BLaER1 (cell line): Measurements from ENCODE around the gene ZNF491.
"Not testable (repeated sequence)": the region's sequence is repeated elsewhere in the genome, so short reads cannot be mapped to it uniquely, and the experiment has no call there.

Source experiments
- H3K27ac ChIP-seq: shearing (Covaris generic); formaldehyde crosslinking; 2 replicates; pipeline ENCODE4 v1.8.1; 2022
- H3K27me3 ChIP-seq: shearing (Covaris generic); formaldehyde crosslinking; 2 replicates; pipeline ENCODE4 v1.8.1; 2022
- H3K36me3 ChIP-seq: shearing (Covaris generic); formaldehyde crosslinking; 2 replicates; pipeline ENCODE4 v1.8.1; 2022
- H3K4me1 ChIP-seq: shearing (Covaris generic); formaldehyde crosslinking; 2 replicates; pipeline ENCODE4 v1.8.1; 2022
- H3K4me2 ChIP-seq: shearing (Covaris generic); formaldehyde crosslinking; 2 replicates; pipeline ENCODE4 v1.8.1; 2022
- H3K4me3 ChIP-seq: shearing (Covaris generic); formaldehyde crosslinking; 2 replicates; pipeline ENCODE4 v1.8.1; 2022
- H3K9ac ChIP-seq: shearing (Covaris generic); formaldehyde crosslinking; 2 replicates; pipeline ENCODE4 v1.8.1; 2022
- H3K9me3 ChIP-seq: shearing (Covaris generic); formaldehyde crosslinking; 2 replicates; pipeline ENCODE4 v1.8.1; 2022
- H4K20me1 ChIP-seq: shearing (Covaris generic); formaldehyde crosslinking; 2 replicates; pipeline ENCODE4 v1.8.1; 2022
- Cebpa-rat ChIP-seq: shearing (Covaris generic); IDR thresholded peaks from 2 replicates; pipeline ENCODE4 v1.8.1; 2022

Gene ZNF491

GRCh38 chr19:11797491-11797890 lies 832 bp upstream of the ZNF491 start:
- Histone ChIP-seq H3K36me3 (peaks cover 7% of the 10 kb centered on the region), H3K27me3 (no peaks in the 10 kb centered on the region), H3K27ac (peak overlapping the region; percentile 89; the same call in 1 of the 2 replicates), H3K4me2 (peak overlapping the region; percentile 85), H3K9me3 (peaks cover 29% of the 10 kb centered on the region), H3K4me1 (peaks cover 28% of the 10 kb centered on the region), H3K4me3 (peak overlapping the region; percentile 85), H4K20me1 (no peaks in the 10 kb centered on the region), H3K9ac (no peak overlapping the region)
- no peak for TF ChIP-seq Cebpa-rat

- Histone ChIP-seq H3K27me3 (no peaks in the 10 kb centered on the region), H3K4me3 (peak overlapping the region; percentile 26; the same call in 1 of the 2 replicates)
- no peak for TF ChIP-seq Cebpa-rat
Measured at GRCh38 chr19:11806354-11807098, 8.2 kb downstream of the ZNF491 start.

GRCh38 chr19:11807099-11807380 lies 8.7 kb downstream of the ZNF491 start:
- H3K9ac ChIP-seq, result no peak overlapping the region
- no peak for TF ChIP-seq Cebpa-rat
- H3K4me3 ChIP-seq, result peak overlapping the region; percentile 26; the same call in 1 of the 2 replicates
- peaks cover 93% of the 10 kb centered on the region for H3K36me3 ChIP-seq
- H3K27ac ChIP-seq, result no peak overlapping the region
- no peaks in the 10 kb centered on the region for H3K4me1 ChIP-seq
- H3K4me2 ChIP-seq, result no peak overlapping the region
- peaks cover 86% of the 10 kb centered on the region for H3K9me3 ChIP-seq
- no peaks in the 10 kb centered on the region for H3K27me3 ChIP-seq
- no peaks in the 10 kb centered on the region for H4K20me1 ChIP-seq

More at GRCh38 chr19:11806354-11807098, 8.2 kb downstream of the ZNF491 start:
- H3K9me3 ChIP-seq, result peaks cover 91% of the 10 kb centered on the region
- H3K36me3 ChIP-seq, result peaks cover 92% of the 10 kb centered on the region
- H4K20me1 ChIP-seq, result no peaks in the 10 kb centered on the region
- no peak overlapping the region for H3K27ac ChIP-seq
- H3K4me1 ChIP-seq, result no peaks in the 10 kb centered on the region
- no peak overlapping the region for H3K4me2 ChIP-seq
- H3K9ac ChIP-seq, result no peak overlapping the region

- Histone ChIP-seq H3K4me1 (peaks cover 21% of the 10 kb centered on the region), H3K4me2 (peak overlapping the region; percentile 88), H3K9ac (peak overlapping the region; percentile 87), H3K27me3 (no peaks in the 10 kb centered on the region), H3K27ac (peak overlapping the region; percentile 84), H3K4me3 (peak overlapping the region; percentile 85), H4K20me1 (no peaks in the 10 kb centered on the region), H3K36me3 (peaks cover 59% of the 10 kb centered on the region), H3K9me3 (peaks cover 47% of the 10 kb centered on the region)
- no peak for TF ChIP-seq Cebpa-rat
Measured at GRCh38 chr19:11813703-11814028, 15.3 kb downstream of the ZNF491 start.

- Histone ChIP-seq H3K9ac (peak within 1 kb of the TSS; percentile 87), H3K4me2 (peak within 1 kb of the TSS; percentile 88), H3K9me3 (peaks cover 47% of the 10 kb centered on the region), H3K36me3 (peaks cover 58% of the 10 kb centered on the region), H3K27me3 (no peaks in the 10 kb centered on the region), H3K4me1 (peaks cover 21% of the 10 kb centered on the region), H4K20me1 (no peaks in the 10 kb centered on the region), H3K4me3 (peak within 1 kb of the TSS; percentile 85), H3K27ac (peak within 1 kb of the TSS; percentile 84)
- TF ChIP-seq Cebpa-rat, result no peak
Measured at GRCh38 chr19:11814029-11814699, 15.8 kb downstream of the ZNF491 start, which contains the start of gene ZNF440. Gene ZNF440, plus strand, starts transcription at chr19:11814273. Its CDS starts 175 bp downstream, at chr19:11814448.

- H3K9me3 ChIP-seq, result peaks cover 47% of the 10 kb centered on the region
- H3K4me2 ChIP-seq, result peak overlapping the region; percentile 88
- H3K27ac ChIP-seq, result peak overlapping the region; percentile 84
- H3K36me3 ChIP-seq, result peaks cover 58% of the 10 kb centered on the region
- peak overlapping the region; percentile 85 for H3K4me3 ChIP-seq
- peak overlapping the region; percentile 87 for H3K9ac ChIP-seq
- H4K20me1 ChIP-seq, result no peaks in the 10 kb centered on the region
- no peak for TF ChIP-seq Cebpa-rat
- H3K27me3 ChIP-seq, result no peaks in the 10 kb centered on the region
- H3K4me1 ChIP-seq, result peaks cover 21% of the 10 kb centered on the region
Measured at GRCh38 chr19:11814700-11815035, 16.3 kb downstream of the ZNF491 start.

GRCh38 chr19:11821474-11822109 lies 23.3 kb downstream of the ZNF491 start:
- H3K4me3 ChIP-seq, result no peak overlapping the region
- no peaks in the 10 kb centered on the region for H4K20me1 ChIP-seq
- TF ChIP-seq Cebpa-rat, result no peak
- H3K9me3 ChIP-seq, result peaks cover 94% of the 10 kb centered on the region
- H3K27ac ChIP-seq, result no peak overlapping the region
- H3K9ac ChIP-seq, result no peak overlapping the region
- H3K4me2 ChIP-seq, result no peak overlapping the region
- H3K27me3 ChIP-seq, result no peaks in the 10 kb centered on the region
- H3K4me1 ChIP-seq, result no peaks in the 10 kb centered on the region
- peaks cover 91% of the 10 kb centered on the region for H3K36me3 ChIP-seq

GRCh38 chr19:11828957-11829876 lies 30.9 kb downstream of the ZNF491 start:
- not testable (repeated sequence) for H3K4me2 ChIP-seq, H3K4me3 ChIP-seq, H3K27me3 ChIP-seq, H3K4me1 ChIP-seq, H3K9ac ChIP-seq, H3K27ac ChIP-seq, H4K20me1 ChIP-seq
- Histone ChIP-seq H3K36me3 (peaks cover 97% of the 10 kb centered on the region), H3K9me3 (peaks cover 100% of the 10 kb centered on the region)

GRCh38 chr19:11832253-11832912 lies 34.1 kb downstream of the ZNF491 start:
- peaks cover 91% of the 10 kb centered on the region for H3K36me3 ChIP-seq
- H3K4me1 ChIP-seq, result no peaks in the 10 kb centered on the region
- no peak for TF ChIP-seq Cebpa-rat
- no peak overlapping the region for H3K27ac ChIP-seq
- H3K27me3 ChIP-seq, result no peaks in the 10 kb centered on the region
- no peak overlapping the region for H3K9ac ChIP-seq
- H4K20me1 ChIP-seq, result no peaks in the 10 kb centered on the region
- H3K4me3 ChIP-seq, result peak overlapping the region; percentile 28; the same call in 1 of the 2 replicates
- H3K9me3 ChIP-seq, result peaks cover 98% of the 10 kb centered on the region
- H3K4me2 ChIP-seq, result no peak overlapping the region
